Esophagus (tissue), 2 donors: ENCODE results near the gene CROCC2. TPM values are rescaled to one million over a fixed set of nuclear protein-coding genes. Genes with fewer than 3 reads are reported as not detected.

Source experiments
- H3K27ac ChIP-seq, 2 donors: one replicate each; pipeline ENCODE4 v1.5.1; 2013; ENCODE audit warnings: low read depth in 2 of 2, mild to moderate bottlenecking in 2 of 2, inconsistent platforms in 1 of 2, low read length in 1 of 2, moderate library complexity in 1 of 2
- H3K27me3 ChIP-seq, 2 donors: one replicate each; pipeline ENCODE4 v1.6.1; 2013; ENCODE audit warnings: low read length in 2 of 2, control low read depth in 1 of 2, mild to moderate bottlenecking in 1 of 2; ENCODE audit not compliant: insufficient read depth in 2 of 2, control insufficient read depth in 1 of 2
- H3K36me3 ChIP-seq, 2 donors: one replicate each; pipeline ENCODE4 v1.6.1; 2013; ENCODE audit warnings: low read length in 1 of 2; ENCODE audit not compliant: control insufficient read depth in 2 of 2, insufficient read depth in 2 of 2
- H3K4me1 ChIP-seq, 2 donors: one replicate each; pipeline ENCODE4 v1.6.1; 2013; ENCODE audit warnings: low read length in 1 of 2; ENCODE audit not compliant: control insufficient read depth in 2 of 2, insufficient read depth in 2 of 2
- H3K4me3 ChIP-seq, 2 donors: one replicate each; pipeline ENCODE4 v1.5.1; 2013; ENCODE audit warnings: low read length in 2 of 2, mild to moderate bottlenecking in 2 of 2, low read depth in 1 of 2, moderate library complexity in 1 of 2
- H3K9me3 ChIP-seq, 2 donors: one replicate each; pipeline ENCODE4 v1.6.1; 2013; ENCODE audit warnings: mild to moderate bottlenecking in 2 of 2, low read depth in 1 of 2, low read length in 1 of 2, moderate library complexity in 1 of 2; ENCODE audit not compliant: control insufficient read depth in 2 of 2, insufficient read depth in 1 of 2
- WGBS, 2 donors: extraction: QIAGEN DNeasy Blood & Tissue Kit; methylation state at CpG; one replicate each; pipeline ENCODE4 v1.1.7; 2013; 5-methylcytosine and 5-hydroxymethylcytosine counted together
- polyA plus RNA-seq, 2 donors: library from polyadenylated mRNA; stranded (reverse); fragments of 200-250 nt; gene quantifications; one replicate each; pipeline ENCODE4 v1.2.3, GENCODE V29; 2013
- donor health status: healthy with polysubstance abuse.
- donor health status: Bipolar disorder and iron deficiency.

The CROCC2 gene
- polyA plus RNA-seq, 2 donors: 0.12 to 0.16 TPM

DNA sequence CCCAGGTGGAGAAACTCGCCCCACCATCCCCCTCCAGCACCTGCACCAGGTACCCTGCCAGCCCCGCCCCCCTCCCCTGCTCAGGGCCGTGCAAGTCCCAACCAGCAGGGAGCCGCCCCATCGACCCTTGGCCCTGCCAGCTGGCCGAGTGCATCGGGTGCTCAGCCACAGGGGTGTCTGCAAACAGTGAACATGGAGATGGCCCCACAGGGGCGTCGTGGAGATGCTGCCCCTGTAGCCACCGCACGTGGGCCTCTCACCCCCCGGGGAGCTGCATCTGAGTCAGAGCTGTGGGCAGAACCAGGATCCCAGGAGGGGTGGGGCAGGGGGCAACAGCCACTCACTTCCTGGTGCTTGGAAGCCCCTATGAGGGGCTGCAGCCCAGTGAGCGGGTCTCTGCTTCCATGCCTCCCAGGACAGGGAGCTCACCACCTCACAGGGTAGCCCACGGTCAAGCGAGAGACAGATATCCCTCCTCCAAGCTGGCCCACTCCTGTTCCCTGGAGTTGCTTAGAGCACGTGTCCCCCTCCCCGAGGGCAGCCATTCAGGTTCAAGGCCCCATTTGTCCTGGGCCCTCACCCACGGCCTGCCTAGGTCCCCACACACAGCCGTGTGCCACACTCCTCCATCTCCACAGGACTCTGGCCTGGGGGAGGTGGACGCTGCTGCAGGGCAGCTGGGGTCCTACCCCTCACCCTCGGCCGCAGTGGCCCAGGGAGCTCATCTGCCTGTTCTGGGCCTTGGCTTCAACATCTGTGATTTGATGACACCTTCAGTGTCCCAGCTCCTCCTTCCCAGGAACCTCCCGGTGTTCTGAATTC, 9.1 kb upstream of the CROCC2 start:
- H3K4me1 ChIP-seq: peaks cover 8 to 36% of the 10 kb centered on the region in 2 donors
- H3K27ac ChIP-seq: peak overlapping the region; percentile 95 to 99
- H3K4me3 ChIP-seq: peak overlapping the region; percentile 23 to 82
- no peaks in the 10 kb centered on the region for H3K9me3 ChIP-seq
- H3K27me3 ChIP-seq: no peaks in the 10 kb centered on the region
- peaks cover 0 to 11% of the 10 kb centered on the region in 2 donors for H3K36me3 ChIP-seq
- WGBS, 2 donors: 45 to 60% methylated on average over 23 of the region's 23 CpGs

DNA sequence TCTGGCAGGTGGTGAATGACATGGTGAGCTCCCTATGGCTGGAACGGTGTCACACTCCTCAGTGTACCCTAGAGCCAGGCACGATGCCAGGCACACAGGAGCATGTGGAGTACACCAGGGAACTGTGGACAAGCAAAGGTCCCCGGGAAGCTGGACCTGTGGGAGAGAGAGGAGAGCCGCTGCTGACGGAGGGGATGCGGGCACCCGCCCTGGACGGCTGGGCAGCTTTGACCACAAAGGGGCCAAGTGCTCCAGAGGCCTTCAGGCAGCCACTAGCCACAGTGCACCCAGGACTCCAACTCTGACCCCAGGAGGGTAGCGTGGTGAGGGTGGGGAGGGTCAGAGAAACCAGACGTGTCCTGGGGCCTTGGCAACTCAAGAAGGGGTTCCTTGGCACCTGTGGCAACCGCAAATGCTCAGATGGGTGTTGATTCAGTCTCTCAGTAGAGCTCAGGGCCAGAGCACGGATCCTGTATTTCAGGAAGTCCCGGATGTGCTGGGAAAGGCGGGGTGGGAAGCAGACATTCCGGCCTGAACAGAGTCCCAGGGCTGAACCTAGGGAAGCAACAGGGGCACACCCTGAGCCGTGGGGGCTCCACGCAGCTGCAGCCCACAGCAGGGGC, 7.9 kb upstream of the CROCC2 start:
- 41 to 54% methylated on average over 17 of the region's 17 CpGs for WGBS, 2 donors

DNA sequence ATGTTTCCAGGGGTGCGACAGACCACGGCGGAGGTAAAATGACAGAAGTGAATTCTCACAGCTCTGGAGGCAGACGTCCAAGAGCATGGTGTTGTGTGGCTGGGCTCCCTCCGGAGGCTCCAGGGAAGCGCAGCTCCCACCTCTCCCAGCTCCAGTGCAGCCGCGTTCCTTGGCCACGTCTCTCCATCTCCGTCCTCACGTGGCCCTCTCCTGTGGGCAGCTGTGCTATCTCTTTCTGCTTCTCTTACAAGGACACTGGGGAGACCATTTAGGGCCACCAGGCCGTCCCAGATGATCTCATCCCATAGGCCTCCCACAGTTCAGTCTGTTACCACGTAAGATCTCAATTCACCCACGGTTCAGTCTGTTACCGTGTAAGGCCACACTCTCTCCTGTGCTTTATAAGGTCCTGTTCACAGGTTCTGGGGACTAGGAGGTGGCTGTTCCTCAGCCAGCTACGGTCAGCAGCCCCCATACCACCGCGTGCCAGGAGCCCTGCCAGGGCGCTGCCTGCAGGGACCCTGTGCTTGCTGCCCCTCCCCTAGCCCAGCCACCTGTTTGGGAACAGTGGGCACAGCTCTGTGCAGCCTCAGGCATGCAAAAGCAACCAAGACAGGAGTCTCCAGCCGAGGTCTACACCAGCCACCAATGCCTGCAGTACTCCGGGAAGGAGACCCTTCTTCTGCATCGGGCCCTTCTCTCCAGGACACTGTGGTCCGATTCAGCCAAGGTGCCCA, 7.2 kb upstream of the CROCC2 start:
- Histone ChIP-seq H3K36me3 (peaks cover 0 to 11% of the 10 kb centered on the region in 2 donors), H3K4me3 (peak overlapping the region; percentile 19 to 29), H3K4me1 (peaks cover 8 to 36% of the 10 kb centered on the region in 2 donors), H3K27ac (peak overlapping the region; percentile 95 to 99), H3K9me3 (no peaks in the 10 kb centered on the region), H3K27me3 (no peaks in the 10 kb centered on the region)
- WGBS, 2 donors: 56 to 69% methylated on average over 23 of the region's 23 CpGs

More for the DNA sequence above, 7.9 kb upstream of the CROCC2 start:
- peak overlapping the region; percentile 95 to 99 for H3K27ac ChIP-seq
- H3K4me1 ChIP-seq: peaks cover 8 to 36% of the 10 kb centered on the region in 2 donors
- peak overlapping the region; percentile 19 to 29 for H3K4me3 ChIP-seq
- H3K27me3 ChIP-seq: no peaks in the 10 kb centered on the region
- H3K9me3 ChIP-seq: no peaks in the 10 kb centered on the region
- peaks cover 0 to 11% of the 10 kb centered on the region in 2 donors for H3K36me3 ChIP-seq

DNA sequence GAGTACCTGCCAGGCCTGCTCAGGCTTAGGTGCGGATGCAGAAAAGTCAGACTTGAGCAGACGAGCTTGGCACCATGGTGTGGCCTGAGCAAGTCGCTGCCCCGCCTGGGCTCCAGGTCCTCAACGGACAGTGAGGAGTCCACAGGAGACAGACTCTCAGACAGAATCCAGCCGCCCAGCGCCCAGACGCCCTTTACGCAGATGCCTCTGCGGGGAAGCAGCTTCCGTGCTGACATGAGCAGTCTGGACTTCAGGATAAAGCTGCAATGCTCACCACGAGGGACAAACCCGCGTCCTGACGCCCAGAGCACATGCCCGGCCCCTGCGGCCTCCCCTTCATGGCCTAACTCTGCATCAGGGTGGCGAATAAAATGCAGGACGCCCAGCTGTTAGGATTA, 6.7 kb upstream of the CROCC2 start:
- Histone ChIP-seq H3K36me3 (peaks cover 0 to 11% of the 10 kb centered on the region in 2 donors), H3K4me1 (peaks cover 8 to 36% of the 10 kb centered on the region in 2 donors), H3K9me3 (no peaks in the 10 kb centered on the region), H3K27me3 (no peaks in the 10 kb centered on the region), H3K27ac (peak overlapping the region in 1 of 2 donors; percentile 99), H3K4me3 (no peak overlapping the region)
- 90% methylated on average over 19 of the region's 19 CpGs for WGBS, 2 donors

DNA sequence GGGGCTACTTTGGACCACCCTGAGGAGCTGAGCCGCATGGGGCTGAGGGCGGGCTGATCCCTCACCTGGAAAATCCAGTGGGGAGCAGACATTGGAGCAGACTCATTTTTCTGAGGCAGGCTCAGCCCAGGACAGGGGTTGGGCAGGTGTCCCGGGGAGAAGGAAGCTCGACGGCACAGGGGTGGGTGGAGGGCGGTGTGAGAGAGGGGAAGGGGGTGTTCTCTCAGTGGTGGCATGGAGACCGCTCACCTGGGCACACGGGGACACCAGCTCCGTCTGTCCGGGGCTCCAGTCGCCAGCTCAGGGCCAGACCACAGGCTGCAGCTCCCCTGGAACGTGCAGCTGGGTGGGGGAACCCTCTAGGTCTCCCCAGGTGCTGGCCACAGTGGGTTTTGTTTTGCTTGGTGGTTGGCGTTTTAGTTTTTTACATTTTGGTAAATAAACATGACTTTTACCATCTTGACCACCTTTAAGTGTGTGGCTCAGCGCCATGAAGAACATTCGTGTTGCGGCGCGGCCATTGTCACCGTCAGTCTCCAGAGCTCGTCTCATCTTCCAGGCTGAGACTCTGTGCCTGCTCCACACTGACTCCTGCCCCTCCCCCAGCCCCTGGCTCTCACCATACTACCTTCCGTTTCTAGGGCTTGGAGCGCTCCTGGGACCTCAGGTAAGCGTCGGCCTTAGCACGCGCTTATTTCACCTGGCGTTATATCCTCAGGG, 5.8 kb upstream of the CROCC2 start:
- H3K4me3 ChIP-seq: no peak overlapping the region
- no peaks in the 10 kb centered on the region for H3K27me3 ChIP-seq
- no peak overlapping the region for H3K27ac ChIP-seq
- no peaks in the 10 kb centered on the region for H3K9me3 ChIP-seq
- 88 to 89% methylated on average over 27 of the region's 27 CpGs for WGBS, 2 donors
- peaks cover 0 to 4% of the 10 kb centered on the region in 2 donors for H3K36me3 ChIP-seq
- peaks cover 10 to 33% of the 10 kb centered on the region in 2 donors for H3K4me1 ChIP-seq

DNA sequence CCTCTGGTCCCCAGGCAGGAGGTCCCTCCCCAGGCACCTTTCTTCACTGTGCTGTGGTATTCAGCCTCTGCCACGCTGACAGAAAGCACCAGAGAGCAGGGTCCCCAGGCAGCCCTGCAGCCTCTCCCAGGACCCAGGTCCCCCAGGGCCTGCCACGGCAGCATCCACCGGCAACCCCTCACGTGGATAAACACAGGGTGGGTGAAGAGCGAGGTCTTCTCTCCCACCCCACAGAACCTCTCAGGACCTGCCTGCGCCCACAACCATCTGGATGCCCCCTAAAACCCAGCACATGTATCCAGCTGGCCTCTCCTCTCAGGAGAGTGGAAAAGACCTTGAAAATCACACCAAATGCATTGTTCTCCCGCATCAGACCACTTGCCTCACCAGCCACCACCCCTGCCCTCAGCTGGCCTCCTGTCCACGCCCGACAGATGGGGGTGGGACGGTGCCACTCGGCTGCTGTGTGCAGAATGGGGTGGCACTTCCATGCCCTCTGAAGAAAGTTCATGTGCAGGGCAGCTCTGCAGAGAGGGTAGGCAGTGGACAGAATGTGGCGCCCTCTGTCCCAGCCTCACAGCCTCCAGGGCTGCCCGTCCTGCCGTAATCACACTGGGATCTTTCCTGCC, 4.0 kb upstream of the CROCC2 start:
- Histone ChIP-seq H3K4me1 (peaks cover 11 to 34% of the 10 kb centered on the region in 2 donors), H3K36me3 (no peaks in the 10 kb centered on the region), H3K27me3 (no peaks in the 10 kb centered on the region), H3K27ac (no peak overlapping the region), H3K9me3 (no peaks in the 10 kb centered on the region), H3K4me3 (no peak overlapping the region)
- WGBS, 2 donors: 83 to 88% methylated on average over 13 to 14 of the region's 14 CpGs

DNA sequence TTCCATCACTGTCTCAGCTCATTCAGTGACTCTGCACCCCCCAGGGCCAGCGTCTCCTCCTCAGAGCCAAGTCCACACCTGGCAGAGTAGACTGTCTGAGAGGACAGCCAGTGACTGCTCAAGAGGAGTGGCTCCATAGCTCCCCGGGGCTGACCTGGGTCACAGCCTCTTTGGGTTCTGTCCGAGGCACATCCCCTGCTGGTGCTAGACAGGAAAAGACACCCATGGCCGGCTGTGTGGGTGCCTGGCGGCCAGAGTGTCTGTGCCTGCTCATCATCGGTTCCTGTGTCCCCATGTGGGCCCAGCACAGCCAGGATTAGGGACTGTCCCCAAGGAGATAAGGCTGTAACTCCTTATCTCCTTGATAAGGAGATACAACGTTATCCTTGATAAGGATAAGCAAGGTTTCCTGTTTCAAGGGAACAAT, 3.5 kb upstream of the CROCC2 start:
- Histone ChIP-seq H3K9me3 (no peaks in the 10 kb centered on the region), H3K36me3 (no peaks in the 10 kb centered on the region), H3K27me3 (no peaks in the 10 kb centered on the region), H3K4me1 (peaks cover 11 to 34% of the 10 kb centered on the region in 2 donors), H3K4me3 (no peak overlapping the region), H3K27ac (no peak overlapping the region)
- 55 to 62% methylated on average over 7 of the region's 7 CpGs for WGBS, 2 donors

DNA sequence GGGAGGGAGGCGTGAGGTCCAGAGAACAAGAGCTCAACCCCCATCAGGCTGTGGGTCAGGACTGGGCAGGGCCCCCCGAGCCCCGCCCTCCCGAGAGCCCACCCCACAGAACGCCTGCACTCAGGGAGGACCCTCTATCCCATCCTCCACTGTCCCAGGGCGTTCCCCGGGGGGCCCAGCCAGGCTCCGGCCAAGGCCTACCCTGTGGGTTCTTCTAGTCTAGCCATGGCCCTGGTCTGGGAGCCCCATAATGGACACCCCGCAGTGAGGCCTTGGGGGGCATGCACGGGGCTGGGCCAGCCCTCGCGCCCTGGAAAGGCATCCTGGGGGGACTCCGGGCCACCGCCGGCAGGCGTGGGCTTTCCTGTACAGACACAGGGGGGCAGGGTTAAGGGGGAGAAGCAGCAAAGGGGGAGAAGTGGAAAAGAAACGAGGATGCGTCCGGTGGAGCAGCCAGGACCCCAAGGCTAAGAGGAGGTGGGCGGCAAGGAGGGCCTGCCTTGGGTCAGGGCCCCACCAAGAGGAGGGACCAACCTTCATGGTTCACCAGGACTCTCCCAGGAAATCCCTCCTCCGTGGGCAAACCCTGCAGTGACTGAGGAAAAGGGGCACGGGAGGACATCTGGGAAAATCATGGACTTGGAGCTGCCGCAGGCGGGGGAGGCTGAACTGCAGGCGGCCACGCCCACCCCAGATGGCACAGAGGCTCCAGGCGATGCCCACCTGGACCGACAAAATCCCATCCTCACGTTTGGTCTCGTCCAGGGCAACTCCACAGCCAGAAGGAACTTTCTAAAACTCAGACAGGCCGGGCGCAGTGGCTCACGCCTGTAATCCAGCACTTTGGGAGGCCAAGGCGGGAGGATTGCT, 2.7 kb upstream of the CROCC2 start:
- H3K27me3 ChIP-seq: no peaks in the 10 kb centered on the region
- H3K9me3 ChIP-seq: no peaks in the 10 kb centered on the region
- H3K4me3 ChIP-seq: no peak overlapping the region
- 85 to 87% methylated on average over 33 to 34 of the region's 34 CpGs for WGBS, 2 donors
- no peaks in the 10 kb centered on the region for H3K36me3 ChIP-seq
- peaks cover 11 to 27% of the 10 kb centered on the region in 2 donors for H3K4me1 ChIP-seq
- no peak overlapping the region for H3K27ac ChIP-seq
